OCI-LY7 (cell line): ENCODE data around the gene MMP23B. TPM values are rescaled to one million over a fixed set of nuclear protein-coding genes. Genes with fewer than 3 reads are reported as not detected.

Experiments
- BruUV-seq: library from RNA; stranded (reverse); fragments of 400-500 nt; replicated peaks from 2 replicates; lab custom pipeline; 2021; lab: Mats Ljungman, UMichigan
- CTCF ChIA-PET: fragments of 300-600 bp; sonication (Branson Sonifier 250); formaldehyde crosslinking; loops from one replicate; lab custom pipeline; 2022; ENCODE audit warnings: antibody characterized with exemption; ENCODE audit not compliant: unreplicated experiment; lab: Charles Lee
- POLR2A ChIA-PET: fragments of 300-600 bp; sonication (Branson Sonifier 250); formaldehyde crosslinking; loops from one replicate; lab custom pipeline; 2022; ENCODE audit warnings: antibody characterized with exemption; lab: Charles Lee
- DNase-seq: peaks from one replicate; pipeline ENCODE4 v3.0.0-alpha.2; 2015; ENCODE audit warnings: low spot score
- H2AFZ ChIP-seq: fragments of 200-600 bp; sonication (generic), shearing (Covaris generic); 2 replicates; pipeline ENCODE4 v1.6.1; 2014; ENCODE audit warnings: mild to moderate bottlenecking, antibody characterized with exemption, low read length, moderate library complexity
- H3K27ac ChIP-seq: fragments of 200-600 bp; sonication (generic); 2 replicates; pipeline ENCODE4 v1.5.1; 2014; ENCODE audit warnings: mixed run types, low read depth, mild to moderate bottlenecking, moderate library complexity, low read length, inconsistent platforms; ENCODE audit not compliant: poor library complexity, severe bottlenecking
- H3K36me3 ChIP-seq: fragments of 200-600 bp; sonication (generic); 2 replicates; pipeline ENCODE4 v1.6.1; 2014; ENCODE audit warnings: mild to moderate bottlenecking, antibody characterized with exemption, low read length, moderate library complexity, mixed read lengths; ENCODE audit not compliant: insufficient read depth
- H3K4me1 ChIP-seq: fragments of 200-600 bp; sonication (generic); 2 replicates; pipeline ENCODE4 v1.5.1; 2014; ENCODE audit warnings: mild to moderate bottlenecking, low read length; ENCODE audit not compliant: insufficient read depth, poor library complexity, severe bottlenecking
- H3K4me2 ChIP-seq: fragments of 200-600 bp; sonication (generic); 2 replicates; pipeline ENCODE4 v1.6.1; 2014; ENCODE audit warnings: mild to moderate bottlenecking, low read length
- H3K4me3 ChIP-seq: fragments of 200-600 bp; sonication (generic); 2 replicates; pipeline ENCODE4 v1.5.1; 2014; ENCODE audit warnings: mild to moderate bottlenecking, low read depth, low read length; ENCODE audit not compliant: poor library complexity, severe bottlenecking
- H3K79me2 ChIP-seq: fragments of 200-600 bp; sonication (generic); 2 replicates; pipeline ENCODE4 v1.6.1; 2016; ENCODE audit warnings: low read depth, mild to moderate bottlenecking, low read length, moderate library complexity, mixed read lengths; ENCODE audit not compliant: insufficient read depth
- H3K9me2 ChIP-seq: fragments of 200-600 bp; sonication (generic); 2 replicates; pipeline ENCODE4 v1.6.1; 2016; ENCODE audit warnings: mild to moderate bottlenecking, low read length, mixed read lengths; ENCODE audit not compliant: insufficient read depth
- H3K9me3 ChIP-seq: fragments of 200-600 bp; sonication (generic); 2 replicates; pipeline ENCODE4 v1.6.1; 2014; ENCODE audit warnings: mild to moderate bottlenecking, mixed run types, low read length, mixed read lengths
- H4K20me1 ChIP-seq: fragments of 200-600 bp; sonication (generic); 2 replicates; pipeline ENCODE4 v1.6.1; 2014; ENCODE audit warnings: mild to moderate bottlenecking, antibody characterized with exemption, low read length, moderate library complexity, mixed read lengths; ENCODE audit not compliant: insufficient read depth
- EZH2phosphoT487 ChIP-seq: fragments of 200-600 bp; sonication (generic); IDR thresholded peaks from 2 replicates; pipeline ENCODE4 v1.6.1; 2018; ENCODE audit warnings: low read depth, borderline replicate concordance, mild to moderate bottlenecking, mixed run types, antibody characterized with exemption, low read length, moderate library complexity, mixed read lengths
- intact Hi-C: fragments of 100-400 bp; cut with micrococcal nuclease; formaldehyde crosslinking; loops from one replicate; pipeline ENCODE4 v1.10.0; 2022; ENCODE audit not compliant: unreplicated experiment
- total RNA-seq, 2 experiments: library from RNA; depleted of rRNA in 1 of 2; stranded (reverse); fragments of >200 nt in 1 of 2; shearing (Covaris generic) in 1 of 2; gene quantifications; 2 replicates each; pipeline ENCODE4 v1.2.3, GENCODE V29; 2014 to 2022
- TF ChIP-seq, protein P1 (sequence below): fragments of 200-600 bp; sonication (generic); conservative IDR thresholded peaks from 2 replicates; pipeline ENCODE4 v1.5.1; 2014; ENCODE audit warnings: mild to moderate bottlenecking, antibody characterized with exemption, low read length, moderate library complexity, mixed read lengths

Gene MMP23B
- total RNA-seq, 2 experiments from 2014 or later, result 2.2 to 7.6 TPM

DNA sequence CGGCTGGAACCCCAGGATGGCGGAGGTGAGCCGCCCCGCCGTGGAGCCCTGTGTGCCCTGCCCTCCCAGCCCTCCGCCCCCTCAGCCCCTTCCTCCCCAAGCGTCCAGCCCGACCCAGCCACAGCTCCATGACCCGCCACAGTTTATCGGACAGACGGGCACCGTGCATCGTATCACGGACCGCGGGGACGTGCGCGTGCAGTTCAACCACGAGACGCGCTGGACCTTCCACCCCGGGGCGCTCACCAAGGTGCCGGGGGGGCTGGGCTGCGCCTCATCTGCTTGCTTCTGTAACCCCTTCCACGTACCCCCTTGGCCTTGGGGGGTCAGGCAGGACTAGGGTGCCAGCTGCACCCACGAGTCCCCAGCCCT is 6.6 kb upstream of the MMP23B start:
- H3K4me3 ChIP-seq, result no peak overlapping the region
- no peaks in the 10 kb centered on the region for H3K79me2 ChIP-seq
- no peak overlapping the region for H3K4me2 ChIP-seq
- H3K9me3 ChIP-seq, result no peaks in the 10 kb centered on the region
- H3K36me3 ChIP-seq, result no peaks in the 10 kb centered on the region
- POLR2A ChIA-PET, result no interaction called here
- no peak overlapping the region for H2AFZ ChIP-seq
- H3K9me2 ChIP-seq, result no peaks in the 10 kb centered on the region
- DNase-seq, result no peak
- no peaks in the 10 kb centered on the region; the same call in 1 of the 2 replicates for H4K20me1 ChIP-seq
- CTCF ChIA-PET, result interaction anchor here (1.1 kb wide), 1 partner anchor 11 kb away, joined by 13 read pairs; no protein-coding TSS in a partner anchor
- BruUV-seq, result no TSS peak
- peaks cover 23% of the 10 kb centered on the region for H3K4me1 ChIP-seq
- H3K27ac ChIP-seq, result no peak overlapping the region
- intact Hi-C loops, result no loop called here
- TF ChIP-seq EZH2phosphoT487, result no peak
- TF ChIP-seq, protein P1, sequence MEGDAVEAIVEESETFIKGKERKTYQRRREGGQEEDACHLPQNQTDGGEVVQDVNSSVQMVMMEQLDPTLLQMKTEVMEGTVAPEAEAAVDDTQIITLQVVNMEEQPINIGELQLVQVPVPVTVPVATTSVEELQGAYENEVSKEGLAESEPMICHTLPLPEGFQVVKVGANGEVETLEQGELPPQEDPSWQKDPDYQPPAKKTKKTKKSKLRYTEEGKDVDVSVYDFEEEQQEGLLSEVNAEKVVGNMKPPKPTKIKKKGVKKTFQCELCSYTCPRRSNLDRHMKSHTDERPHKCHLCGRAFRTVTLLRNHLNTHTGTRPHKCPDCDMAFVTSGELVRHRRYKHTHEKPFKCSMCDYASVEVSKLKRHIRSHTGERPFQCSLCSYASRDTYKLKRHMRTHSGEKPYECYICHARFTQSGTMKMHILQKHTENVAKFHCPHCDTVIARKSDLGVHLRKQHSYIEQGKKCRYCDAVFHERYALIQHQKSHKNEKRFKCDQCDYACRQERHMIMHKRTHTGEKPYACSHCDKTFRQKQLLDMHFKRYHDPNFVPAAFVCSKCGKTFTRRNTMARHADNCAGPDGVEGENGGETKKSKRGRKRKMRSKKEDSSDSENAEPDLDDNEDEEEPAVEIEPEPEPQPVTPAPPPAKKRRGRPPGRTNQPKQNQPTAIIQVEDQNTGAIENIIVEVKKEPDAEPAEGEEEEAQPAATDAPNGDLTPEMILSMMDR, result no peak

DNA sequence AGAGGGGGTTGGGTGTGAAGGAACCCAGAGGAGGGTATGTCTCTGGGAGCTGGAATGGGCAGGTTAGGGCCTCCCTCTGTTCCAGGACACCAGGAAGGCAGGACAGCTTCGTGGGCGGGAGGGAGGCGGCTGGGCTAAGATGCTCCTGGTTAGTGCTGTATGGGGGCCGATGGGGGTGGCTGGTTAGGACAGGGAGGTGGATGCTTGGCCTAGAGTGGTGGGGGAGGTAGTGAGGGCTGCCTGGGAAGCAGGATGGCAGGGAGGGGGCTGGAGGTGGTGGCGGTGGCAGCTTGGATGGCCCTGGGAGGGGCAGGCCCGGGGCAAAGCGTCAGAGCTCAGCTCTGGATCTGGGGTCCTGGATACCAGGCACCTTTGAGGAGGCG is 6.2 kb upstream of the MMP23B start:
- no peaks in the 10 kb centered on the region for H3K79me2 ChIP-seq
- no peaks in the 10 kb centered on the region; the same call in 1 of the 2 replicates for H4K20me1 ChIP-seq
- no peaks in the 10 kb centered on the region for H3K9me2 ChIP-seq
- no peak overlapping the region for H2AFZ ChIP-seq
- DNase-seq, result no peak
- no TSS peak for BruUV-seq
- H3K4me2 ChIP-seq, result no peak overlapping the region
- ChIA-PET POLR2A (no interaction called here), CTCF (interaction anchor here (1.1 kb wide), 1 partner anchor 11 kb away, joined by 13 read pairs; no protein-coding TSS in a partner anchor)
- peaks cover 28% of the 10 kb centered on the region for H3K4me1 ChIP-seq
- TF ChIP-seq EZH2phosphoT487, result no peak
- TF ChIP-seq, protein P1, result no peak
- no peak overlapping the region for H3K27ac ChIP-seq
- intact Hi-C loops, result no loop called here
- no peaks in the 10 kb centered on the region for H3K9me3 ChIP-seq
- H3K36me3 ChIP-seq, result no peaks in the 10 kb centered on the region
- no peak overlapping the region for H3K4me3 ChIP-seq

DNA sequence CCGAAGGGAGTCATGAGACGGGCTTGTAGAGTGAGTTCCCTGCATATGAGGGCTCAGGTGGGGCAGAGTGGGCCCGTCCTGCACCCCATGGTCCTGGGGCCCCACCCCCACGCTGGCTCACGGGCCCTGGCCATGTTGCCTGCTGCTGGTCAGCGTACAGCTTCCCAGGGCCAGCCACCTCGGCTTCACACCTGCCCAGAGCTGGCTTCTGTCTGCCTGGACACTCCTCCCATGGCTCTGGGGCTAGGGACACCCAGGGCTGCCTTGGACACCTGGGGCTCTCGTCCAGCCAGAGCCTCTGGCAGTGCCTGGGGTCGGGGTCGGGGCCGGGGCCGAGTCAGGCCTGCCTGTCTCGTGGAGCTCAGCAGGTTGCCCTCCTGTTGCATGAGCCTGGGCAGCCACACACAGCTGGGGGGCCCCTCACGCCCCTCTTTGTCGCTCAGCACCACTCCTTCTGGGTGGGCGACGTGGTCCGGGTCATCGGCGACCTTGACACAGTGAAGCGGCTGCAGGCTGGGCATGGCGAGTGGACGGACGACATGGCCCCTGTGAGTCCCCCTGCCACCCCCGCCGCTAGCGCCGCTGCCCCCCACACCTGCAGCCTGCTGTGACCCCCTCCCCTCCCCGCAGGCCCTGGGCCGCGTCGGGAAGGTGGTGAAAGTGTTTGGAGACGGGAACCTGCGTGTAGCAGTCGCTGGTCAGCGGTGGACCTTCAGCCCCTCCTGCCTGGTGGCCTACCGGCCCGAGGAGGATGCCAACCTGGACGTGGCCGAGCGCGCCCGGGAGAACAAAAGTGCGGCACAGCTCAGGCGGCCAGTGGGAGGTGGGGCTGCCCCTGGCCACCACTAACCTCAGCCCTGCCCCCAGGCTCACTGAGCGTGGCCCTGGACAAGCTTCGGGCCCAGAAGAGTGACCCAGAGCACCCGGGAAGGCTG is 5.5 kb upstream of the MMP23B start:
- DNase-seq, result no peak
- no peaks in the 10 kb centered on the region for H3K9me3 ChIP-seq
- H2AFZ ChIP-seq, result no peak overlapping the region
- peaks cover 30% of the 10 kb centered on the region for H3K4me1 ChIP-seq
- H3K9me2 ChIP-seq, result no peaks in the 10 kb centered on the region
- ChIA-PET CTCF (no interaction called here), POLR2A (no interaction called here)
- no peaks in the 10 kb centered on the region; the same call in 1 of the 2 replicates for H4K20me1 ChIP-seq
- H3K4me2 ChIP-seq, result no peak overlapping the region
- intact Hi-C loops, result no loop called here
- no TSS peak for BruUV-seq
- no peaks in the 10 kb centered on the region for H3K79me2 ChIP-seq
- H3K27ac ChIP-seq, result no peak overlapping the region
- no peaks in the 10 kb centered on the region for H3K36me3 ChIP-seq
- TF ChIP-seq, protein P1, result no peak
- no peak for TF ChIP-seq EZH2phosphoT487
- H3K4me3 ChIP-seq, result no peak overlapping the region
